T-helper 2 cell (primary cell): Measurements from ENCODE around the gene MINDY4.

Experiments
- DNase-seq, 5 experiments: peaks; one replicate each; pipeline versions ENCODE4 v3.0.0 to v3.0.0-alpha.2; 2012 to 2022

The MINDY4 gene

DNA sequence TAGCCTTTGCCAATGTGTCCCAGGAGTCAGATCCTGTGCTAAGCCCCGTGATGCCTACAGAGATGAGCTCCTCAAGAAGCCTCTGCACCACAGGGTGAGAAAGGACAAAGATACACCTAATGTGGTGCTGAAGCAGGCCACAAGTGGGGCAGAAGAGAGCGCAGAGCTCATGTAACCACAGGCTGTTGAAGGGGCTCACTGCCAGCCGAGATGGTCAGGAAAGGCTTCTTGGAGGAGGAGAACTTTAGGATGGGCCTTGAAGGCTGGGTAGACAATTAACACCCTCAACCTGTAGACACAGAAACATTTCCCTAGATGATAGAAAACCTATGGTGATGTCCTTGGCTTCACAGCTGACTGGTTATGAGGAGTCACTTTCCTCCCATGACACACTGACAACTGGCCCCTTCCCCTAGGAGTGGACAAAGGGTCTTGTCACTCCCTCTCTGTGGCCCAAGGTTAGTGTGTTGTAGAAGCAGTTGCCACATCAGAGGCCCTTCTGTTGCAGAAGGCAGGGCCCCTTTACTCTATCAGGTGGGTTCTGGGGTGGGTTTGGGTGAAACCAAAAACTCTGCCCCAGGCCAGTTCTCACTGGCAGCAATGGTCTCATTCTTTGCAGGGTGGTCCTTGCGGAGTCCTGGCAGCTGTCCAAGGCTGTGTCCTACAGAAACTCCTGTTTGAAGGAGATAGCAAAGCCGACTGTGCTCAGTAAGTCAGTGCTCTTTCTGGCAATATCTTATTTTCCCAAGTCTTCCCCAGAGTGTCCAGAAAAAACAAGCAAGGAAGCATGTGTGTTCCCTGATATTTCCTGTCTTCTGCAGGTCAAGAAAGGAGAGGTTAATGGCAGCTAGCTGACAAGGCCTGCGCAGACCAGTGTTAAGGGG is 69.2 kb downstream of the MINDY4 start:
- no peak for DNase-seq

DNA sequence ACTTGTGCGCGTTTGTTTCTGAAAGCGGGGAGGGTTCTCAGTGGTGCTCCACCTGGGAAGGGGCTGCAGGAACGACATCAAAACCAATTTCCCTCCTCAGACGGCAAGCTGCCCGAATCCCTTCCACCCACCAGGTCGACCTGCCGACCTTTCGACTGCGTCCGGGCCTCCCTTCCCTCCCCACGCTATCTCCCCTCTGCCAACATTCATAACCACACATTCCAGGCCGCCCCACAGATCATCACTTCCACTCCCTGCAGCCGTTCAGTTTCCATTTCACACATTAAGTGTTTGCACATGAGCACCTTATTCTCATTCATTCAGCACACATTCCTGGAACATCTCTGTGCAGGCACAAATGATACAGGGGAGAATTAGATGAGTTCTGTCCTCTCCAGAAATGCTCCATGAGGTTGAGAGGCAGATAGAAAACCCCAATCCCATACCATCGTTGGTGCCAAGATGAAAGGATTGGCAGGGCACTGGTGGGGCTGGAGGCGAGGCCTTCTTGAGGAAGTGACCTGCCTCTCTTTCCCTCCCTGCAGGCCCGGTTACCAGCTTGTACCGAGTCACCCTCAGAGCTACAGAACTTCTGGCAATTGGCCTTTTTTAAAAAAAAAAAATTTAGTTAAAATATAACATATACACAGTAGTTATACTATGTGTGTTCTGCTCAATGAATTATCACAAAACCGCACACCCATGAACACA is 70.0 kb downstream of the MINDY4 start:
- no peak for DNase-seq

DNA sequence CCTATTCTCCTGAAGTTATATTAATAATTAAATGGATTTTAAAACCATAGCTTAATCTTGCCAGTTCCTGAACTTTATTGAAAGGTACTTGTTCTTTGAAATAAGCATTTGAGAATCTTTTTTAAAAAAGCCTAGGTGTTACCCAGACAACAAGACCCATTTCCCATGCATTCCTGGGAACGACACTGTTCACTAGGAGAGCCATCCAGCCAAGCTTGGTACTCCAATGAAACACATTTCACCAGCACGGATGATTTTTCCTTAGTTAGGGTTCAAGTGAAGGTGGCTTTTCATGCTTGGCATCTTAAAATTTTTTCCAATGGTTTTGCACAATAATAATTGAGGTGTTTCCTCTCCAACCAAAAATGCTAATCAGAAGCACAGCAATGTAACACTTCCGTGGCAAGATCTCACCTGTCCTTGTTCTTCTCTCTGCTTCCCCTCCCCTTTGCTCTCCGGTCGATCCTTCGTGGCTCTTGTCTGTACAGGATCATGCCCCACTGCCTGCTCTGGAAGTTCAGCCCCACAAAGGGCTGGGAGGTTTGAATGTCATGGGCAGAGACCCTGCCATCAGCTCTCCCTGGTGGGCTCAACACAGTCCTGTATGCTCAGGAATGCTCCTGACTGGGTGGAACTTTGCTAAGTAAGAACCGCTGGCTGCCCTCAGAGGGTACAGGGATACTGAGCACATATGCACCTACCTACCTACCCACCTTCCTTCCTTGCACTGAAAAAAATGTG is 70.8 kb downstream of the MINDY4 start:
- no peak for DNase-seq

DNA sequence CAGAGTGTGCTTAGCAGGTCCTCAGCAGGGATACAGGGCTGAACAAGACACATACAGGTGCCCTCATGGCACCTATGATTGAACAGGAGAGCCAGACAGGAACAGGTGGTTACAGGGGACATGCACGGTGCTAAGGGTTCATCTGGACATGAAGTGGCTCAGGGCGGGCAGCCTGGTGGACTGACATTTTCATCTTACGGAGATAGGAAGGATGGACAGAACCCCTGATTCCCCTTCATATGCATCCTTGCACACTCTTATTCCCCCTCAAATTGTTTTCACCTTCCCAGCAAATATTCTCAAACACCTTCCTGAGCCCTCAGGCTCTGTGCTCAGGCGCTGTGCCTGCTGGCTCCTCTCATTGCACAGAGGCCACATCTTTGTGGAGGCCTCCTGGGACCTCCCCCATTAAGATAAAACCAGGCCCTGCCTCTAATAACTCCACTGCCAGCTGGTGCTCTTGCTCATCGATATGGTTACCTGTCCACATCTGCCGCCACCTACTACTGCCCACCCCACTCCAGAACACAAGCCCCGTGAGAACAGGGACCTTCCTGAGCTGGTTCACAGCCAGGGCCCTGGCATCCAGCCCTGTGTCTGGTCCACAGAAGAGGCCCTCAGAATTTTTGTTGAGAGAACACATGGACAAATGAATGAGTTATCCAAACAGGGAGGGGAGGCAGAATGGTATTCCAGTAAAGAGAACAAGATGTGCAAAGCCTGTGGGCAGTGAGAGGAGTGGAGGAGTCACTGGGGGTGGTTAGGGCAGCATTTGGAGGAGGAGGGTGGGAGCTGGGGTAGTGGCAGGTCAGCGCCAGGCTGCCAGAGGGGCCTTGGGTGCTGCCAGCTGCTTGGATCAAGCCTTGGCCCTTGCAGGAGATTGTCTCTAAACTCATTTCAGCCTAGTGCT is 71.6 kb downstream of the MINDY4 start:
- no peak for DNase-seq

GRCh38 chr7:30843741-30844482 is 72.7 kb downstream of the MINDY4 start:
- DNase-seq: no peak

- DNase-seq: no peak
Measured at GRCh38 chr7:30844483-30844874, 73.3 kb downstream of the MINDY4 start.

DNA sequence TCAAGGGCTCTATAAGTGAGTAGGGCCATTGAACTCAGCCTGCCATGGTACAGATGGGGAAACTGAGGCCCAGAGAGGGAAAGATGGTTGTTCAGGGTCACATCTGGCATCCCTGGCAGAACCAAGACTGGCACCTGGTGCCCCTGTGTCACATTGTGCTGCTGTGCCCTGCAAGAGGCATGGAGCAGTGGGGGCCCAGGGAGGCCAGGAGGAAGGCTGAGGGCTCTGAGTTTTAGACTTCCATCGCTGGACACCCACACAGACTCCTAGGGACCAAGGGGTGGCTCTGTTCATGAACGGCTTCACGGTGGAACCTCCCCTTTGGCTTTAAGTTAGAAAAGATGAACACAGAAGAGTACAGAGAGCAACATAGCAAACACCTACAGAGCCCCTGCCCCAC is 73.7 kb downstream of the MINDY4 start:
- no peak for DNase-seq

DNA sequence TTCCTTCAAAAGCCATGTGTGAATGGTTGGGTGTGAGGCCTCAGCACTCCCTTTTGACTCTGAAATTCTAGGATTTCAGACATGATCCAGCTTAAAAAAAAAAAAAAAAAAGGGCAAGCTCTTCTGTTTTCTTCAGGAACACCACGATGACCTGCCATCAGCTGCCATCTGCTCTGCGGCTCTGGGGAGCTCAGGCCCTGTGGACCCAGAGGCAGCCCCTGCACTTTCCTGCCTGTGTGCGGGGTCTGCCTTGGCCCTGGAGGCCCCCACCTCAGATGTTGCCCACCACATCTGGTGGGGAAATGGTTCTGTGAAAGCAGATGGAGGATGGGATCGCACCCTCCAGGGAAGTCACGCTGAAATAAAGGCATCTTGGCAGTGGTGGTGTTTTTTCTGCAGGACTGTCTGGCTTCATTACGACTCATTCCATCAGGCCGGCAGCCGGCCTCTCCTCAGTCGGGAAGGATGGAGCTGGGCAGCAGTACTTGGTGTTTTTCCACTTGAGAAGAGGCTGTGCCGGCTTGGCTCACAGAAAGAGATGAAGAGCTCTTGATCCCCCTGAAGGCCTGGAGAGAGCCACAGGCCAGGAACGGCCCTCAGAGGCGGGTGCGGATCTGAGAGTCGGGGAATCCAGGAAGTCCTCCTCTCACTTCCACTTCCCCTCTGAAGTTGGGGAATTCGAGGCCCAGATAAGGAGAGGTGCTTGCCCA is 74.4 kb downstream of the MINDY4 start:
- no peak for DNase-seq

DNA sequence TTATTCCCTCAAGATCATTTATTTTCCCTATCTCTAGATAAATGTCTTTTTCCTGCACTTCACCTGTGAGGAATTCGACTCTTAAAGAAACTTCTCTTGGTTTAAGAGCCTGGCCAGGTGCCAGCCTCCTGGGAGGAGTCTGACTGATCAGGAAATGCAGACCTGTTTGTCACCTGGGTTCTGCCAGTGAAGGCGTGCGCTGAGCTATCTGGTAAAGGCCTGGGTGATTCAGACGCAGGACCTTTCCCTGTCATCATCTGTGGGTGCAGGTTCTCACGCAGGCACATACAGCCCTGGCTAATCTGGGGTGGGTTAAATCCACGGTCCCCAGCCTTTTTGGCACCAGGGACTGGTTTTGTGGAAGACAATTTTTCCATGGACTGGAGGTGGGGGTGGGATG is 75.2 kb downstream of the MINDY4 start:
- no peak for DNase-seq

DNA sequence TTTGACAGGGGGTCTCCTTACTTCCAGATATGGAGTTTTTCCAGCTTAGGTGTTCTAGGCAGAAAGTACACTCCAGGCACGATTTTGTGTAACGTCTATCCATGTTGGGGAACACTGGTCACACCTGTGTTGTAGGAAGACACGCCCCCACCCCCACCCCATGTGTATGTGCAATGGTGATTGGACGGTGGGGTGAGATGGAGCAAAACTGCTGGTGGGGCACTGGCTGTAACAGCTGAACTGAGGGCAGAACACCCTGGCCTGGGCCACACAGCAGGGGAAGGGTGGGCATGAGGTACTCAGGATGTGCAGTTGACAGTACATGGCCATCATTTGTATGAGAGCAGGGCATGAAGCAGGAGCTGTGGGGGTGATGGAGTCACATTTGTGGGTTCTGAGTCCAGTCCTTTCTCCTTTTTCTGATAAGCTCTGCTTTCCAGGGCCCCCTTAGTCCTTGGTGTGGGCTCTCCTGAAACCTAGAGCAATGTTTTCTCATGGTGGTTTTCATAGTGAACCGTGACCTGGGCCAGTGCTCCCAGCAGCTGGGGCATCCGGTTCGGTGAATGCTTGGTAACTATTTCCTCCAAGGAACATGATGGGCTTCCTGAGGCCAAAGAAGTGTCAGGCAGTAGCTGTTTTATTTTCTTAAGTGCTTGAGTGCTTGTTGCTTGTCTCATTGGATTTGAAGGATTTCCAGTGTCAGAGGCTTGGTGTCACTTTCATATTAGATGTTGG is 77.1 kb downstream of the MINDY4 start:
- no peak for DNase-seq

DNA sequence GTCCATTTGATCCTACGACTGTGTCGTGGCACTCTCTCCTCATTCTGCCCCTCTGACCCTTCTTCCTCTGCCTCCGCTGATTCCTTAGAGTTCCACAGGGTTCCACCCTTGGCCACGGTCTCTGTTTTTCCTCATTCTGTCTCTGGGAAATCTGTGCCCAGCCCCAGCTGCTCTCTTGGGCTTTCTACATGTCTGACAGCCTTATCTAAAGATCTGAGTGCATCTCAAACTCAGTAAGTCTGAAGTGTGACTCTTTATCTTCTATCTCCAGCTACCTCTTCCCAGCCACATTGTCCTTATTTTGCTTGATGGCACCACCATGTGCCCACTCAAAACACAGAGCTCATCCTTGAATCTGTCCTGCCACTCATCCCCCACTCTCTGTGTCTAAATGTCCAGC is 78.3 kb downstream of the MINDY4 start:
- DNase-seq: no peak

GRCh38 chr7:30850426-30850825 is 79.2 kb downstream of the MINDY4 start:
- no peak for DNase-seq

- no peak for DNase-seq
Measured at GRCh38 chr7:30851651-30852307, 80.6 kb downstream of the MINDY4 start.

GRCh38 chr7:30852308-30852684 is 81.1 kb downstream of the MINDY4 start:
- no peak for DNase-seq

- no peak for DNase-seq
Measured at GRCh38 chr7:30852744-30853288, 81.6 kb downstream of the MINDY4 start.

DNA sequence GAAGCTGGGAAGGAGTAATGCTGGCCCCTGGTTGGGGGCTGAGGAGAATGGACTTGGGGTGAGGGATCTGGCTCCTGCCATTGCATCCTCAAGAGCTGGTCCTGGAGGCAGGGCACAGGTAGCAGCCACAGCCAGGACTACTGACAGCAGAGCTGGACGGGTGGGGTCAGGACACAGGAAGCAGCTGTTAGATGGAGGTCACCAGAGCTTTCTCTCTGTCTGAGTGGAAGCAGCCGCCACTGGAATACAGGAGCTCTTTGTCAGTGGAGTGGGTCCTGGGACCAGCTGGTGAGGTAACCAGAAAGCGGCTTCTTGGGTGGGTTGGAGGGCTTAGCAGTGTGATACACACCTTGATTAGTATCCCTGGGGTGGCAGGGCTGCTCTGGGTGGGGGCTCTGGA is 82.4 kb downstream of the MINDY4 start:
- DNase-seq: no peak

- DNase-seq: no peak
Measured at GRCh38 chr7:30855936-30856335, 84.7 kb downstream of the MINDY4 start.

DNA sequence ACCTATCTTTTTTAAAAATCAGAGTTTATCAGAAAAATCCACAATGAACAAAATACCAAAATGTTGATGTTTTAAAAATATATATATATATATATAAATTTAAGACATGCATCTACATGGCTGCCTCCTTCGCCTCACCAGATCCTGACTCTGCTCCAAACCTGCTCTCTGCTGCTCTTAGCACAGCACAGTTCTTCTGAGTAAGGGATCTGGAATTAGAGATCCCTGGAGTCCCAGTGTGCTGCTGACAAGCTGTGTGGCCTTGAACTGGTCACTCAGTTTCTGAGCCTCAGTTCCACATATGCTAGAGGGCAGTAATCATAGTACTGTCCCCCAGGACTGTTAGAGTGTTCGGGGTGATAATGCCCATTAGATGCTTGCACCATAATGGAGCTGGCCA is 87.4 kb downstream of the MINDY4 start:
- no peak for DNase-seq

DNA sequence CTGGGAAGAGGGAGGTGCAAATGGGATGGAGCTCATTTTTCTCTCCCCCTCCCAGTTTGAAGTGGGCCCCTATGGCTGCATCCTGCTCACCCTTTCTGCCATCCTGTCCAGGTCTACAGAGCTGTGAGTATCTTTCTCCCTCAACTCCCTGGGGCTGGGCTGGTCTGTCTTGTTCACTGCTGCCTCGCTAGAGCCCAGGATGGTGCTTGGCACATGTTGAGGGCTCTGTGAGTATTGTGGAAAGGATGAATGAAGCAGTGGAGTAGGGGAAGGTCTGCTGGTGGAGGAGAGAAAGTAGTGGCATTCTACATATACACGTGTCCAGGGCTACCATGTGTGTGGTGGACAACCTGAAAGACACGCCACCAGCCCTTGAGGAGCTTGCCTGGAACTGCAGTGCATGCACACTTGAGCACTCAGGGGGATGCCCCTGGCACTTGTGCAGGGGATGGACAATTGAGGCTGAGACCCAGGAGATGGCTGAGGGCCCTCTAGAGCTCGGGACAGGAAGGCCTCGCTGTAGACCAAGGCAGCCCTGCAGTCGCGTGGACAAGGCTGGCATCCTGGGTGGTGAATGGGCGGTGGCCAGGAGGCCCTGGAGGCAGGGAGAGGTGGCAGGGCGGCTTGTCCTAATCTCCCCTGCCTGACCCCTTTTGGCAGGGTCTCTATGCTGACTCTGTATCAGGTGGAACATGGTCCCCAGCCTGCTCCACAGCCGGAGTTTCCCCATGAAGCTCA is 88.2 kb downstream of the MINDY4 start:
- no peak for DNase-seq
